ENCODE data around the gene ARMC9.
"Not testable (repeated sequence)": the region's sequence is repeated elsewhere in the genome, so short reads cannot be mapped to it uniquely, and the experiment has no call there.

ARMC9 gene

GRCh38 chr2:231244382-231245248, 46.2 kb downstream of the ARMC9 start:
- no peak for DNase-seq (ENCODE audit: low read depth in 2 of 2)

- no peak for DNase-seq (ENCODE audit: low read depth in 2 of 2)
Measured at GRCh38 chr2:231245249-231246094, 47.0 kb downstream of the ARMC9 start.

- no peak for DNase-seq (ENCODE audit: low read depth in 2 of 2)
Measured at GRCh38 chr2:231246171-231246842, 47.9 kb downstream of the ARMC9 start.

GRCh38 chr2:231250146-231250545, 51.7 kb downstream of the ARMC9 start:
- DNase-seq (ENCODE audit: low read depth in 2 of 2): no peak

- no peak for DNase-seq (ENCODE audit: low read depth in 2 of 2)
Measured at GRCh38 chr2:231250698-231251097, 52.3 kb downstream of the ARMC9 start.

- DNase-seq (ENCODE audit: low read depth in 2 of 2): not testable (repeated sequence)
Measured at GRCh38 chr2:231253292-231253691, 54.9 kb downstream of the ARMC9 start.

GRCh38 chr2:231256494-231256893, 58.1 kb downstream of the ARMC9 start:
- no peak for DNase-seq (ENCODE audit: low read depth in 2 of 2)

GRCh38 chr2:231257763-231258162, 59.3 kb downstream of the ARMC9 start:
- DNase-seq (ENCODE audit: low read depth in 2 of 2): no peak

- DNase-seq (ENCODE audit: low read depth in 2 of 2): no peak
Measured at GRCh38 chr2:231258701-231259100, 60.3 kb downstream of the ARMC9 start.

GRCh38 chr2:231259104-231259503, 60.7 kb downstream of the ARMC9 start:
- no peak for DNase-seq (ENCODE audit: low read depth in 2 of 2)

- no peak for DNase-seq (ENCODE audit: low read depth in 2 of 2)
Measured at GRCh38 chr2:231260442-231261208, 62.2 kb downstream of the ARMC9 start.

- no peak for DNase-seq (ENCODE audit: low read depth in 2 of 2)
Measured at GRCh38 chr2:231263118-231263831, 64.8 kb downstream of the ARMC9 start.

GRCh38 chr2:231270221-231271114, 72.0 kb downstream of the ARMC9 start:
- no peak for DNase-seq (ENCODE audit: low read depth in 2 of 2)

- no peak for DNase-seq (ENCODE audit: low read depth in 2 of 2)
Measured at GRCh38 chr2:231272991-231273390, 74.6 kb downstream of the ARMC9 start.

- DNase-seq (ENCODE audit: low read depth in 2 of 2): no peak
Measured at GRCh38 chr2:231276987-231277386, 78.6 kb downstream of the ARMC9 start.

- no peak for DNase-seq (ENCODE audit: low read depth in 2 of 2)
Measured at GRCh38 chr2:231277962-231278361, 79.5 kb downstream of the ARMC9 start.

- no peak for DNase-seq (ENCODE audit: low read depth in 2 of 2)
Measured at GRCh38 chr2:231278868-231279267, 80.4 kb downstream of the ARMC9 start.

GRCh38 chr2:231280846-231281245, 82.4 kb downstream of the ARMC9 start:
- no peak for DNase-seq (ENCODE audit: low read depth in 2 of 2)

GRCh38 chr2:231284296-231284695, 85.9 kb downstream of the ARMC9 start:
- no peak for DNase-seq (ENCODE audit: low read depth in 2 of 2)

- DNase-seq (ENCODE audit: low read depth in 2 of 2): no peak
Measured at GRCh38 chr2:231286964-231287363, 88.5 kb downstream of the ARMC9 start.

All from stimulated activated CD4-positive, alpha-beta T cell treated with anti-CD3 and anti-CD28 coated beads, Interleukin-1b, Interleukin-23, amount 100 ng/mL, for 4 hours (primary cell).